Adrenal gland (tissue), 12 donors: Measurements from ENCODE around the gene COL6A6. TPM values are rescaled to one million over a fixed set of nuclear protein-coding genes. Genes with fewer than 3 reads are reported as not detected.

Source experiments
- DNase-seq, 7 donors: peaks; one replicate each; pipeline ENCODE4 v3.0.0-alpha.2; 2019 to 2020
- H3K27ac ChIP-seq, 5 donors: fragments of 200-600 bp; sonication (generic) in 4 of 5; 1 replicate in 3 of 5; 2 replicates in 2 of 5; pipeline versions ENCODE4 v1.5.1 to v1.8.0; 2016 to 2020; ENCODE audit warnings: mild to moderate bottlenecking in 1 of 5
- H3K27me3 ChIP-seq: fragments of 200-600 bp; 2 replicates; pipeline ENCODE4 v1.8.0; 2021
- H3K36me3 ChIP-seq, 2 donors: fragments of 200-600 bp; replicated peaks in 1 of 2; 1 replicate in 1 of 2; 2 replicates in 1 of 2; pipeline versions ENCODE4 v1.5.1 to v1.8.0; 2018 to 2022
- H3K4me1 ChIP-seq, 2 donors: fragments of 200-600 bp; replicated peaks in 1 of 2; 1 replicate in 1 of 2; 2 replicates in 1 of 2; pipeline versions ENCODE4 v1.5.1 to v1.8.0; 2018 to 2021
- H3K4me3 ChIP-seq, 4 donors: fragments of 200-600 bp; sonication (generic) in 3 of 4; one replicate each; pipeline ENCODE4 v1.5.1; 2016 to 2018
- H3K9me3 ChIP-seq, 3 donors: fragments of 200-600 bp; sonication (generic) in 1 of 3; replicated peaks in 1 of 3; 1 replicate in 2 of 3; 2 replicates in 1 of 3; pipeline versions ENCODE4 v1.5.1 to v1.8.0; 2016 to 2021
- POLR2A ChIP-seq, 2 donors: fragments of 450-650 bp; IDR thresholded peaks; one replicate each; pipeline ENCODE4 v1.6.1; 2017; ENCODE audit warnings: antibody characterized with exemption in 2 of 2, mild to moderate bottlenecking in 2 of 2, moderate library complexity in 1 of 2
- WGBS, 4 donors: extraction: QIAGEN DNeasy Blood & Tissue Kit in 2 of 4; methylation state at CpG; one replicate each; pipeline versions ENCODE4 v1.1.5 to v1.1.7; 2013 to 2017; 5-methylcytosine and 5-hydroxymethylcytosine counted together
- intact Hi-C, 2 donors: fragments of 100-400 bp; cut with DNase I; formaldehyde crosslinking; loops; one replicate each; pipeline versions ENCODE4 v1.14.1 to v1.15.0; 2022 to 2023
- polyA plus RNA-seq, 3 donors: library from polyadenylated mRNA; stranded (reverse); fragments of 200-250 nt in 2 of 3; fragments of 350-450 nt in 1 of 3; fragmentation: Illumina TruSeq in 1 of 3; extraction: RNeasy Lipid Tissue Mini Kit (QIAGEN cat#74804) in 1 of 3; gene quantifications; one replicate each; pipeline ENCODE4 v1.2.3, GENCODE V29; 2013 to 2014
- total RNA-seq, 9 donors: library from RNA; depleted of rRNA in 4 of 9; stranded (reverse); fragments of >200 nt in 4 of 9; fragments of 120-200 nt in 1 of 9; fragmentation: NEBNext Ultra II Directional in 1 of 9; extraction: Animal tissue kit (Norgen Biotek cat#: 25700) in 1 of 9; gene quantifications; one replicate each; pipeline versions ENCODE4 v1.1.0 to v1.2.4, GENCODE V29; 2013 to 2023
- TF ChIP-seq, protein P1 (sequence below), 6 experiments: fragments of 450-650 bp in 4 of 6; fragments of 200-600 bp in 2 of 6; sonication (generic) in 1 of 6; IDR thresholded peaks; 1 replicate in 5 of 6; 2 replicates in 1 of 6; pipeline versions ENCODE4 v1.5.1 to v1.8.0; 2016 to 2021; ENCODE audit warnings: antibody characterized with exemption in 6 of 6, mild to moderate bottlenecking in 2 of 6, moderate library complexity in 1 of 6
- donor health status: healthy with polysubstance abuse.
- donor health status: Bipolar disorder and iron deficiency.
- donor health status: DM: yes; HTN: yes; CAD: no.
- donor health status: DM: no; HTN: no; CAD: no.
- donor health status: DM: no; HTN: no; CAD: no.
- donor health status: DM: yes; HTN: yes; CAD: no.

Gene COL6A6
- total and polyA plus RNA-seq, 12 donors = under 0.01 to 0.94 (median 0.14) TPM

- no peaks in the 10 kb centered on the region for H3K9me3 ChIP-seq
- H3K4me3 ChIP-seq = no peak overlapping the region
- no peak overlapping the region for H3K27ac ChIP-seq
- TF ChIP-seq, protein P1, sequence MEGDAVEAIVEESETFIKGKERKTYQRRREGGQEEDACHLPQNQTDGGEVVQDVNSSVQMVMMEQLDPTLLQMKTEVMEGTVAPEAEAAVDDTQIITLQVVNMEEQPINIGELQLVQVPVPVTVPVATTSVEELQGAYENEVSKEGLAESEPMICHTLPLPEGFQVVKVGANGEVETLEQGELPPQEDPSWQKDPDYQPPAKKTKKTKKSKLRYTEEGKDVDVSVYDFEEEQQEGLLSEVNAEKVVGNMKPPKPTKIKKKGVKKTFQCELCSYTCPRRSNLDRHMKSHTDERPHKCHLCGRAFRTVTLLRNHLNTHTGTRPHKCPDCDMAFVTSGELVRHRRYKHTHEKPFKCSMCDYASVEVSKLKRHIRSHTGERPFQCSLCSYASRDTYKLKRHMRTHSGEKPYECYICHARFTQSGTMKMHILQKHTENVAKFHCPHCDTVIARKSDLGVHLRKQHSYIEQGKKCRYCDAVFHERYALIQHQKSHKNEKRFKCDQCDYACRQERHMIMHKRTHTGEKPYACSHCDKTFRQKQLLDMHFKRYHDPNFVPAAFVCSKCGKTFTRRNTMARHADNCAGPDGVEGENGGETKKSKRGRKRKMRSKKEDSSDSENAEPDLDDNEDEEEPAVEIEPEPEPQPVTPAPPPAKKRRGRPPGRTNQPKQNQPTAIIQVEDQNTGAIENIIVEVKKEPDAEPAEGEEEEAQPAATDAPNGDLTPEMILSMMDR (IDR thresholded peaks at IDR 0.05) = no peak
- no peak for TF ChIP-seq POLR2A (IDR thresholded peaks at IDR 0.05)
- no peak for DNase-seq
- intact Hi-C loops = no loop called here
- H3K36me3 ChIP-seq = no peaks in the 10 kb centered on the region
- no peaks in the 10 kb centered on the region for H3K27me3 ChIP-seq
- H3K4me1 ChIP-seq = no peaks in the 10 kb centered on the region
- 67 to 75% (median 69%) methylated on average over 3 of the region's 3 CpGs for WGBS, 4 donors
Observed at GRCh38 chr3:130557336-130558035, 40.5 kb downstream of the COL6A6 start.

GRCh38 chr3:130558366-130558765, 41.4 kb downstream of the COL6A6 start:
- Histone ChIP-seq H3K4me1 (no peaks in the 10 kb centered on the region), H3K27me3 (no peaks in the 10 kb centered on the region), H3K36me3 (no peaks in the 10 kb centered on the region), H3K4me3 (no peak overlapping the region), H3K9me3 (no peaks in the 10 kb centered on the region), H3K27ac (no peak overlapping the region)
- 90 to 93% (median 91%) methylated on average over 4 of the region's 4 CpGs for WGBS, 4 donors
- TF ChIP-seq, protein P1 (IDR thresholded peaks at IDR 0.05) = no peak
- TF ChIP-seq POLR2A (IDR thresholded peaks at IDR 0.05) = no peak
- intact Hi-C loops = no loop called here
- DNase-seq = no peak

DNA sequence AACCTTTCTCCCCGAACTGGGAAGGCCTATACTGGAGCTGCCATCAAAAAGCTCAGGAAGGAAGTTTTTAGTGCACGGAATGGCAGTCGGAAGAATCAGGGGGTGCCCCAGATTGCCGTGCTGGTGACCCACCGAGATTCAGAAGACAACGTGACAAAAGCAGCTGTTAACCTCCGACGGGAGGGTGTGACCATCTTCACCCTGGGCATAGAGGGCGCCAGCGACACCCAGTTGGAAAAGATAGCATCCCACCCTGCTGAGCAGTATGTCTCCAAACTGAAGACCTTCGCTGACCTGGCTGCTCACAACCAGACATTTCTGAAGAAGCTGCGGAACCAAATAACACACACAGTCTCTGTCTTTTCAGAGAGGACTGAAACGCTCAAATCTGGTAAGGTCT, 48.2 kb downstream of the COL6A6 start:
- intact Hi-C loops = no loop called here
- Histone ChIP-seq H3K27me3 (no peaks in the 10 kb centered on the region), H3K36me3 (no peaks in the 10 kb centered on the region), H3K4me3 (no peak overlapping the region), H3K4me1 (no peaks in the 10 kb centered on the region), H3K27ac (no peak overlapping the region), H3K9me3 (no peaks in the 10 kb centered on the region)
- TF ChIP-seq, protein P1 (IDR thresholded peaks at IDR 0.05) = no peak
- no peak for TF ChIP-seq POLR2A (IDR thresholded peaks at IDR 0.05)
- DNase-seq = no peak
- 76 to 83% (median 80%) methylated on average over 13 of the region's 13 CpGs for WGBS, 4 donors

Other genes starting within 250 kb of the COL6A6 start
- gene COL6A5, start 171.5 kb upstream of the COL6A6 start, total RNA-seq = under 1 TPM in 2 of 9 donors, not detected in 7; 0.11 TPM
- not detected for gene COL6A5, start 171.5 kb upstream of the COL6A6 start, polyA plus RNA-seq
- 10 to 100 TPM; 25.2 to 66.4 (median 28.3) TPM for gene PIK3R4, start 229.7 kb downstream of the COL6A6 start, total RNA-seq
- 10 to 100 TPM; 29.9 to 51.9 (median 31.2) TPM for gene PIK3R4, start 229.7 kb downstream of the COL6A6 start, polyA plus RNA-seq